WTC11 (cell line): Measurements from ENCODE around the gene NOP14. TPM values are rescaled to one million over a fixed set of nuclear protein-coding genes. Genes with fewer than 3 reads are reported as not detected.

Experiments used
- ATAC-seq: fragments of 200-7000 bp; cut with Tn5 transposase; 2 replicates; pipeline ENCODE4 v1.10.0; 2021; ENCODE audit warnings: mild to moderate bottlenecking, moderate library complexity
- CTCF ChIA-PET: fragments of 300-600 bp; sonication (Branson Sonifier 250); formaldehyde crosslinking; loops from one replicate; lab custom pipeline; 2021; ENCODE audit warnings: antibody characterized with exemption; lab: Charles Lee
- POLR2A ChIA-PET: fragments of 350-600 bp; sonication (Branson Sonifier 250); formaldehyde crosslinking; loops from one replicate; lab custom pipeline; 2021; ENCODE audit warnings: antibody characterized with exemption; lab: Charles Lee
- DNase-seq: peaks from one replicate; pipeline ENCODE4 v3.0.0; 2021; ENCODE audit warnings: low spot score
- H3K27ac Mint-ChIP-seq: 2 replicates; pipeline ENCODE4 v1.8.0; 2021; ENCODE audit warnings: mixed read lengths
- H3K27me3 Mint-ChIP-seq: 2 replicates; pipeline ENCODE4 v1.8.0; 2021; ENCODE audit warnings: low read depth, mild to moderate bottlenecking, moderate library complexity, mixed read lengths
- H3K36me3 Mint-ChIP-seq: 2 replicates; pipeline ENCODE4 v1.8.0; 2021; ENCODE audit warnings: mixed read lengths
- H3K4me1 Mint-ChIP-seq: 2 replicates; pipeline ENCODE4 v1.8.0; 2022; ENCODE audit warnings: mixed read lengths
- H3K4me3 Mint-ChIP-seq: 2 replicates; pipeline ENCODE4 v1.8.0; 2021; ENCODE audit warnings: mild to moderate bottlenecking, moderate library complexity, mixed read lengths
- H3K9me3 Mint-ChIP-seq: 2 replicates; pipeline ENCODE4 v1.8.0; 2021; ENCODE audit warnings: mixed read lengths
- CTCF ChIP-seq: fragments of 200-600 bp; IDR thresholded peaks from 2 replicates; pipeline ENCODE4 v1.8.0; 2022; ENCODE audit warnings: antibody characterized with exemption
- ETV6 ChIP-seq: sonication (generic); formaldehyde crosslinking; IDR thresholded peaks from 2 replicates; pipeline ENCODE4 v1.8.1; 2022; ENCODE audit warnings: mild to moderate bottlenecking, missing genetic modification reagents
- MAX ChIP-seq: sonication (generic); formaldehyde crosslinking; IDR thresholded peaks from 2 replicates; pipeline ENCODE4 v1.8.0; 2022; ENCODE audit warnings: mild to moderate bottlenecking, missing genetic modification reagents
- NFE2L1 ChIP-seq: sonication (generic); formaldehyde crosslinking; IDR thresholded peaks from 2 replicates; pipeline ENCODE4 v1.8.1; 2023; ENCODE audit warnings: missing genetic modification reagents
- NR3C1 ChIP-seq: sonication (generic); formaldehyde crosslinking; conservative IDR thresholded peaks from 2 replicates; pipeline ENCODE4 v1.8.1; 2023; ENCODE audit warnings: low read depth, mild to moderate bottlenecking, missing genetic modification reagents
- PRDM15 ChIP-seq: sonication (generic); formaldehyde crosslinking; IDR thresholded peaks from 2 replicates; pipeline ENCODE4 v1.8.0; 2022; ENCODE audit warnings: missing genetic modification reagents
- STAT6 ChIP-seq: sonication (generic); formaldehyde crosslinking; conservative IDR thresholded peaks from 2 replicates; pipeline ENCODE4 v1.8.1; 2023; ENCODE audit warnings: mild to moderate bottlenecking, low read depth, missing genetic modification reagents, moderate library complexity
- ZNF232 ChIP-seq: sonication (generic); formaldehyde crosslinking; IDR thresholded peaks from 2 replicates; pipeline ENCODE4 v1.8.0; 2022; ENCODE audit warnings: mild to moderate bottlenecking, missing genetic modification reagents
- ZNF396 ChIP-seq: fragments of 250-450 bp; sonication (Bioruptor Pico); IDR thresholded peaks from 2 replicates; pipeline ENCODE4 v1.8.0; 2021; ENCODE audit warnings: mild to moderate bottlenecking, moderate library complexity, borderline replicate concordance
- ZNF416 ChIP-seq: fragments of 250-450 bp; sonication (Bioruptor Pico); IDR thresholded peaks from 2 replicates; pipeline ENCODE4 v1.9.0; 2021; ENCODE audit warnings: mild to moderate bottlenecking, inconsistent platforms
- total RNA-seq: library from RNA; stranded (reverse); gene quantifications from 3 replicates; pipeline ENCODE4 v1.2.3, GENCODE V29; 2021
- TF ChIP-seq, protein P1 (sequence below): sonication (generic); formaldehyde crosslinking; IDR thresholded peaks from 2 replicates; pipeline ENCODE4 v1.8.0; 2023; ENCODE audit warnings: missing genetic modification reagents, mild to moderate bottlenecking, borderline replicate concordance
- TF ChIP-seq, protein P2 (sequence below): sonication (generic); formaldehyde crosslinking; IDR thresholded peaks from 2 replicates; pipeline ENCODE4 v1.8.0; 2022; ENCODE audit warnings: mild to moderate bottlenecking, missing genetic modification reagents

Gene NOP14
- total RNA-seq, 1 experiment from 2014 or later = 39.1 TPM

GRCh38 chr4:2931512-2932301 lies 31.5 kb downstream of the NOP14 start (continued):
- TF ChIP-seq PRDM15 (no peak), MAX (CRISPR knock-in tag) (no peak), ZNF396 (CRISPR knock-in tag) (no peak), NFE2L1 (no peak), STAT6 (CRISPR knock-in tag) (no peak), NR3C1 (CRISPR knock-in tag) (no peak)
- TF ChIP-seq, protein P1, sequence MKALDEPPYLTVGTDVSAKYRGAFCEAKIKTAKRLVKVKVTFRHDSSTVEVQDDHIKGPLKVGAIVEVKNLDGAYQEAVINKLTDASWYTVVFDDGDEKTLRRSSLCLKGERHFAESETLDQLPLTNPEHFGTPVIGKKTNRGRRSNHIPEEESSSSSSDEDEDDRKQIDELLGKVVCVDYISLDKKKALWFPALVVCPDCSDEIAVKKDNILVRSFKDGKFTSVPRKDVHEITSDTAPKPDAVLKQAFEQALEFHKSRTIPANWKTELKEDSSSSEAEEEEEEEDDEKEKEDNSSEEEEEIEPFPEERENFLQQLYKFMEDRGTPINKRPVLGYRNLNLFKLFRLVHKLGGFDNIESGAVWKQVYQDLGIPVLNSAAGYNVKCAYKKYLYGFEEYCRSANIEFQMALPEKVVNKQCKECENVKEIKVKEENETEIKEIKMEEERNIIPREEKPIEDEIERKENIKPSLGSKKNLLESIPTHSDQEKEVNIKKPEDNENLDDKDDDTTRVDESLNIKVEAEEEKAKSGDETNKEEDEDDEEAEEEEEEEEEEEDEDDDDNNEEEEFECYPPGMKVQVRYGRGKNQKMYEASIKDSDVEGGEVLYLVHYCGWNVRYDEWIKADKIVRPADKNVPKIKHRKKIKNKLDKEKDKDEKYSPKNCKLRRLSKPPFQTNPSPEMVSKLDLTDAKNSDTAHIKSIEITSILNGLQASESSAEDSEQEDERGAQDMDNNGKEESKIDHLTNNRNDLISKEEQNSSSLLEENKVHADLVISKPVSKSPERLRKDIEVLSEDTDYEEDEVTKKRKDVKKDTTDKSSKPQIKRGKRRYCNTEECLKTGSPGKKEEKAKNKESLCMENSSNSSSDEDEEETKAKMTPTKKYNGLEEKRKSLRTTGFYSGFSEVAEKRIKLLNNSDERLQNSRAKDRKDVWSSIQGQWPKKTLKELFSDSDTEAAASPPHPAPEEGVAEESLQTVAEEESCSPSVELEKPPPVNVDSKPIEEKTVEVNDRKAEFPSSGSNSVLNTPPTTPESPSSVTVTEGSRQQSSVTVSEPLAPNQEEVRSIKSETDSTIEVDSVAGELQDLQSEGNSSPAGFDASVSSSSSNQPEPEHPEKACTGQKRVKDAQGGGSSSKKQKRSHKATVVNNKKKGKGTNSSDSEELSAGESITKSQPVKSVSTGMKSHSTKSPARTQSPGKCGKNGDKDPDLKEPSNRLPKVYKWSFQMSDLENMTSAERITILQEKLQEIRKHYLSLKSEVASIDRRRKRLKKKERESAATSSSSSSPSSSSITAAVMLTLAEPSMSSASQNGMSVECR (CRISPR knock-in tag) = no peak
- TF ChIP-seq, protein P2, sequence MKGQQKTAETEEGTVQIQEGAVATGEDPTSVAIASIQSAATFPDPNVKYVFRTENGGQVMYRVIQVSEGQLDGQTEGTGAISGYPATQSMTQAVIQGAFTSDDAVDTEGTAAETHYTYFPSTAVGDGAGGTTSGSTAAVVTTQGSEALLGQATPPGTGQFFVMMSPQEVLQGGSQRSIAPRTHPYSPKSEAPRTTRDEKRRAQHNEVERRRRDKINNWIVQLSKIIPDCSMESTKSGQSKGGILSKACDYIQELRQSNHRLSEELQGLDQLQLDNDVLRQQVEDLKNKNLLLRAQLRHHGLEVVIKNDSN = no peak

GRCh38 chr4:2930758-2931511 lies 32.3 kb downstream of the NOP14 start:
- H3K27ac Mint-ChIP-seq = no peak overlapping the region
- peak; percentile 23 for ATAC-seq
- TF ChIP-seq ETV6 (CRISPR knock-in tag) (no peak), CTCF (peak; percentile 25; the same call in 1 of the 2 replicates), ZNF232 (CRISPR knock-in tag) (no peak), ZNF416 (CRISPR knock-in tag) (no peak)
- ChIA-PET CTCF (no interaction called here), POLR2A (no interaction called here)
- H3K4me3 Mint-ChIP-seq = no peak overlapping the region
- no peaks in the 10 kb centered on the region for H3K27me3 Mint-ChIP-seq
- peaks cover 28% of the 10 kb centered on the region for H3K36me3 Mint-ChIP-seq
- peaks cover 11% of the 10 kb centered on the region for H3K4me1 Mint-ChIP-seq
- no peak for DNase-seq
- no peaks in the 10 kb centered on the region for H3K9me3 Mint-ChIP-seq
